NCI-H1694 (cell line): Measurements from ENCODE around the gene BRD9.
"Not testable (repeated sequence)": the region's sequence is repeated elsewhere in the genome, so short reads cannot be mapped to it uniquely, and the experiment has no call there.

ENCODE experiments used
- DNase-seq: peaks from one replicate; lab custom pipeline; 2025; lab: John Stamatoyannopoulos, UW

Gene BRD9

GRCh38 chr5:856531-857425 is 35.8 kb downstream of the BRD9 start:
- DNase-seq = no peak

- DNase-seq = no peak
Observed at GRCh38 chr5:855771-856530, 36.6 kb downstream of the BRD9 start.

DNA sequence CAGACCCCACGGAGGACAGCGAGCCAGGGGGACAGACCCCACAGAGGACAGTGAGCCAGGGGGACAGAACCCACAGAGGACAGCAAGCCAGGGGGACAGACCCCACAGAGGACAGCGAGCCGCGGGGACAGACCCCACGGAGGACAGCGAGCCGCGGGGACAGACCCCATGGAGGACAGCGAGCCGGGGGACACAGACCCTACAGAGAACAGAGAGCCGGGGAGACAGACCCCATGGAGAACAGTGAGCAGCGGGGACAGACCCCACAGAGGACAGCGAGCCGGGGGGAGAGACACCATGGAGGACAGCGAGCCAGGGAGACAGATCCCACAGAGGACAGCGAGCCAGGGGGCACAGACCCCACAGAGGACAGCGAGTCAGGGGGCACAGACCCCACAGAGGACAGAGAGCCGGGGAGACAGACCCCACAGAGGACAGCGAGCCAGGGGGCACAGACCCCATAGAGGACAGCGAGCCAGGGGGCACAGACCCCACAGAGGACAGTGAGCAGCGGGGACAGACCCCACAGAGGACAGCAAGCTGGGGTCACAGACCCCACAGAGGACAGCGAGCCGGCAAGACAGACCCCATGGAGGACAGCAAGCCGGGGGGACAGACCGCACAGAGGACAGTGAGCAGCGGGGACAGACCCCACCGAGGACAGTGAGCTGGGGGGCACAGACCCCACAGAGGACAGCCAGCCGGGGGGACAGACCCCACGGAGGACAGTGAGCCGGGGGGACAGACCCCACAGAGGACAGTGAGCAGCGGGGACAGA is 37.4 kb downstream of the BRD9 start:
- DNase-seq = no peak

DNA sequence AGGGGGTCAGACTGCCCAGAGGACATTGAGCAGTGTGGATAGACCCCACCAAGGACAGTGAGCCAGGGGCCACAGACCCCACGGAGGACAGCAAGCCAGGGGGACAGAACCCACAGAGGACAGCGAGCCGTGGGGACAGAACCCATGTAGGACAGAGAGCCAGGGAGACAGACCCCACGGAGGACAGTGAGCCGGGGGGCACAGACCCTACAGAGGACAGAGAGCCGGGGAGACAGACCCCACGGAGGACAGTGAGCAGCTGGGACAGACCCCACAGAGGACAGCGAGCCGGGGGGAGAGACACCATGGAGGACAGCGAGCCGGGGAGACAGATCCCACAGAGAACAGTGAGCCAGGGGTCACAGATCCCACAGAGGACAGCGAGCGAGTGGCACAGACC is 38.4 kb downstream of the BRD9 start:
- DNase-seq = no peak

- DNase-seq = not testable (repeated sequence)
Observed at GRCh38 chr5:853416-854090, 39.0 kb downstream of the BRD9 start.

DNA sequence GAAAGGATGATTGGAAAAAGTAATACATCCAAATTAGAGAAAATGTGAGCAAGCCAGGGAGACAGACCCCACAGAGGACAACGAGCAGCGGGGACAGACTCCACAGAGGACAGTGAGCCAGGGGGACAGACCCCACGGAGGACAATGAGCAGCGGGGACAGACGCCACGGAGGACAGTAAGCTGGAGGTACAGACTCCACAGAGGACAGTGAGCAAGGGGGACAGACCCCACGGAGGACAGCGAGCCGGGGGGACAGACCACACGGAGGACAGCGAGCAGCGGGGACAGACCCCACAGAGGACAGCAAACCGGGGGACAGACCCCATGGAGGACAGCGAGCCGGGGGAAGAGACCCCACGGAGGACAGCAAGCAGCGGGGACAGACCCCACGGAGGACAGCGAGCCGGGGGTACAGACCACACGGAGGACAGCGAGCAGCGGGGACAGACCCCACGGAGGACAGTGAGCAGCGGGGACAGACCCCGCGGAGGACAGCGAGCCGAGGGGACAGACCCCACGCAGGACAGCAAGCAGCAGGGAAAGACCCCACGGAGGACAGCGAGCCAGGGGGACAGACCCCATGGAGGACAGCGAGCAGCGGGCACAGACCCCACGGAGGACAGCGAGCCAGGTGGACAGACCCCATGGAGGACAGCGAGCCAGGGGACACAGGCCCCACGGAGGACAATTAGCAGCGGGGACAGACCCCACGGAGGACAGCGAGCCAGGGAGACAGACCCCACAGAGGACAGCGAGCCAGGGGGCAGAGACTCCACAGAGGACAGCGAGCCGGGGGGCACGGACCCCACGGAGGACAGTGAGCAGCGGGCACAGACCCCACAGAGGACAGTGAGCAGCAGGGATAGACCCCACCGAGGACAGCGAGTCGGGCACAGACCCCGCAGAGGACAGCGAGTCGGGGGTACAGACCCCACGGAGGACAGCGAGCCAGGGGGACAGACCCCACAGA is 39.9 kb downstream of the BRD9 start:
- DNase-seq = no peak

DNA sequence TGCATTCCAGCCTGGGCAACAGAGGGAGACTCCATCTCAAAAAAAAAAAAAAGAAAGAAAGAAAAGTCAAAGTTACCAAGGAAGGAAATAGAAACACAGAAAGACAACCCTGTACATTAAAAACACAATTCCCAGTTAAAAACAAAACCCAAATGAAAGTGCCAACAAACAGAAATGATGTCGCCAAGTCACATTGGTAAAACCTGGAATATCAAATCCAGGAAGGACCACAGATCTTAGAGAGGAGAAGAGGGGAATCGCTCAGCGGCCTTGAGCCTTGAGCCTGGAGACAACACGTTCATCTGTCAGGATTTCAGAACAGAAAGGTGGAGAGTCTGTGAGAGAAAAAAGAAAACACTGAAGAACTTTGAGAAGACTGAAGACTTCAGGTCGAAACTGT is 40.6 kb downstream of the BRD9 start:
- no peak for DNase-seq

DNA sequence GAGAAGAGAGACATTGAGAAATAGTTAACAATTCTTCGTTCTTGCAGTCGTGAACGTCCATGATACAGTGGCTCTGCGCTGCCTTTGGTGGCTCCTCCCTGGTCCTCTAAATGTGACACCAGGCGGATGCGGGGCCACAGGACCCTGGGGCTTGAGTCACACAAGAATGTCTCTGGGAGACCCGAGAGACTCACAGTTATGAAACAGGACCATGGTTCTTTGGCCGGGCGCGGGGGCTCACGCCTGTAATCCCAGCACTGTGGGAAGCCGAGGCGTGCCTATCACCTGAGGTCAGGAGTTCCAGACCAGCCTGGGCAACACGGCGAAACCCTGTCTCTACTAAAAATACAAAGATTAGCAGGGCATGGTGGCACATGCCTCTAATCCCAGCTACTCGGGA is 41.0 kb downstream of the BRD9 start:
- DNase-seq = no peak

DNA sequence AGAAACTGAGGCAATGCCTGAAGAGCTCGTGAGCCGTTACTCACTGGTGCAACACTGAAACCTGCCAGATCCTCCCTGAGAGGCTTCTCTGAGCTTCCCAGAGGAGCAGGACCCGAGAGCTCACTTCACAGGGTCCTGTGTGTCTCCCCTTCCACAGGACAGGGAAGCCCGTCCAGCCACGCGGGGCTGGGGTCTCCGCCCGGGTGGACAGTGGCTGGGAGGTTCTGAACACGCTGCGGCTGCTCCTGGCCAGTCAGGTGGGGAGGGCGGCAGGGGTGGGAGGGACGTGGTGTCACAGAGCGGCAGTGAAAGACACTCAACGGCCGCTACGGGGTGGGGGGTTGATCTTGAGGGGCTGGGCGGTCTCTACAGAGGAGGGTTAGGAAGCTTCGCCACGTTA is 41.5 kb downstream of the BRD9 start:
- no peak for DNase-seq

- no peak for DNase-seq
Observed at GRCh38 chr5:850511-851006, 42.0 kb downstream of the BRD9 start, which contains the start of gene ZDHHC11. Gene ZDHHC11 (minus strand): TSS chr5:850986. CDS start chr5:850602, 384 bp downstream.

DNA sequence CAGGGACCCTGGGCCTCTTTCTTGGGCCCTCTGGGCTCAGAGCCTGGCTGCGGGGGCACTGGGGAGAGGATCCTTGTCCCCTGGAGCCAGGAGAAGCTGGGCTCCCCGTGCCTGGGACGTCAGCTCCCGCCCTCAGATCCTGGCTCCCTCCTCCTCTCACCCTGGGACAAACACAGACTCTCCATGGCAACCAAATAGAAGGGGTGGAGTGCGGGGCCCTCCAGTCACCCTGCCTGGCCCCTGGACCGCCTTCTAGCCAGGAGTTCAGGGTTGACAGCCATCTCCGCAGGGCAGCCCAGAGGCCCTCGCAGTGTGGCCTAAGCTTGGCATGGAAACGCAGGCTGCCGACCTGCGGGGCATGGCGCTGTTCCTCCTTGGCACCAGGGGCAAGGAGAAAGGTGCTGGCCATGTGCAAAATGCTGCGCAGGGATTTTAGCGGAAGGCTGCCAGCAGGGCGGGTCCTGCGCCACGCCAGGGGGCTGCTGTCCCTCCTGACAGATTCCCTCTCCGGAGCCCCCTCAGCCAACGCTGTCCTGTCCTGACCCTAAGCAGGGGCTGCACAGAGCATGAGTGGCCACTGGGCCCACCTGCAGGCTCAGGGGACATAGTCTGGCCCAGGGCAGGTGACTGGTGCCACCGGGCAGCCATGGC is 42.8 kb downstream of the BRD9 start:
- DNase-seq = no peak

GRCh38 chr5:848671-849111 is 43.9 kb downstream of the BRD9 start:
- DNase-seq = no peak

GRCh38 chr5:847736-848135 is 44.9 kb downstream of the BRD9 start:
- DNase-seq = not testable (repeated sequence)

DNA sequence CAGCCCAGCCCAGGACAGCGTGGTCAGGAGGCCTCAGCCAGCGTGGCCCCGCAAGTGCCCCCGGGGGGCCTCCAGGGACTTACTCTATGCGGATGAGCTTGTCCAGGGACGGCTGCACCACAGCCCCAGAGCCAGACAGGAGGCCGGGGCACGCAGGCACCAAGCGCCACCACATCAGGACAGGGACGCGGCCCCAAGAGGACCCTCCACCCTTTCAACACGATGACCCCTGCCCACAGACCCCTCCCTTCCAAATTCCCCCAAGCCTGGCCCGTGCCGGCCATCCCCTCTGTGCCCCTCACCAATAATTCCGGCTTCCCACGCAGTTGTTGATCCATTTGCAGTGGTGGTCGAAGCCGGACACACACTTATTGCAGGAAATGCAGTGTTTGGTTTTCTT is 45.4 kb downstream of the BRD9 start:
- not testable (repeated sequence) for DNase-seq

DNA sequence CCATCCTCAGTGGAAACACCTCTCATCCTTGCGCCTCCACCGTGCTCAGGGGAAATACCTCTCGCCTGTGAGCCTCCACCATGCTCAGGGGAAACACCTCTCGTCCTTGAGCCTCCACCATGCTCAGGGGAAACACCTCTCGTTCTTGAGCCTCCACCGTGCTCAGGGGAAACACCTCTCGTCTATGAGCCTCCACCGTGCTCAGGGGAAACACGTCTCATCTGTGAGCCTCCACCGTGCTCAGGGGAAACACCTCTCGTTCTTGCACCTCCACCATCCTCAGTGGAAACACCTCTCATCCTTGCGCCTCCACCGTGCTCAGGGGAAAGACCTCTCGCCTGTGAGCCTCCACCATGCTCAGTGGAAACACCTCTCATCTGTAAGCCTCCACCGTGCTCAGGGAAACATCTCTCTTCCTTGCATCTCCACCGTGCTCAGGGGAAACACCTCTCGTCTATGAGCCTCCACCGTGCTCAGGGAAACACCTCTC is 46.0 kb downstream of the BRD9 start:
- DNase-seq = not testable (repeated sequence)

DNA sequence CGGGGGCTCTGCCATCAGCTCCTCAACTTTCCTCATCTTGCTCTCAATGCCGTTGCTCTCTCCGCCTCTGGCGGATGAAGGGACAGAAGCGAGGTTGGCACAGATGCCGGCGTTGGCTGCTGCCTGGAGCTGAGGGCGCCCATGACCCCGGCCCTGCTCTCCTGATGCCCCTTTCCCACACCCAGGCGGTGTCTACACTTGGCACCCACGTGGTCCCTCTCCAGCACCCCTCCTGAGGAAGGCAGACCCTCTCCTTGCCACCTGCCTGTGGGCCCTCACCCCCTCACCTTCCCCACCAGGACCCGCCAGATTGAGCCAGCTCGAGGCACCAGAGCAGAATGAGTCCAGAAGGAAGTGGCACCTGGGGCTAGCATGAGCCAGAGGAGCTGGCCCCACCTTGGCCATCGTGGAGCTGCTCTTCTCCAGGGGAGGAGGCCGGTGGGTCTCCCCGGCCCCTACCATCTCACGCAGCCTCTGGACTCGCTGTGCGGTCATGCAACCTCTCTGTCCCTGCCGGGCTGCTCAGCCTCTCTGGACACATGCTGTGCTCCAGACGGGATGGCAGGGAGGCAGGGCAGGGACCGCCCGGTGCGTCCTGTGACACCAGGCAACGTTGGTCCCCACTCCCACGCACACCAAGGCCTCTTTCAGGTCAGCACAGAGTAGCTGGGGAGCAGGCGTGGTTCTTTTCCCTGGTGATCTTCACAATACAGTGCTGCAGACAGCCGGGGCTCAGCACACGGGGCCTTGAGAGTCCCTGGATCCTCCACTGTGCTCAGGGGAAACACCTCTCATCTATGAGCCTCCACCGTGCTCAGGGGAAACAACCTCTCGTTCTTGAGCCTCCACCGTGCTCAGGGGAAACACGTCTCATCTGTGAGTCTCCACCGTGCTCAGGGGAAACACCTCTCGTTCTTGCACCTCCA is 46.7 kb downstream of the BRD9 start:
- DNase-seq = not testable (repeated sequence)

GRCh38 chr5:845031-845675 is 47.4 kb downstream of the BRD9 start:
- not testable (repeated sequence) for DNase-seq

- DNase-seq = not testable (repeated sequence)
Observed at GRCh38 chr5:844426-844825, 48.2 kb downstream of the BRD9 start.
